Measurements from ENCODE around the gene NR3C1. TPM values are rescaled to one million over a fixed set of nuclear protein-coding genes. Genes with fewer than 3 reads are reported as not detected.

NR3C1 gene
- total and polyA plus RNA-seq, 4 donors: 27.5 to 79.7 (median 58.0) TPM

- WGBS (ENCODE audit: insufficient coverage): no CpG with 5 or more reads among the region's 1 CpG
- no peaks in the 10 kb centered on the region for H3K4me1 ChIP-seq (ENCODE audit: control insufficient read depth, insufficient read depth, low read length)
- H3K27me3 ChIP-seq (ENCODE audit: control insufficient read depth, insufficient read depth, low read length): no peaks in the 10 kb centered on the region
- peaks cover 10% of the 10 kb centered on the region for H3K9me3 ChIP-seq (ENCODE audit: control insufficient read depth, insufficient read depth, low read length)
- no peak overlapping the region for H3K27ac ChIP-seq (ENCODE audit: low read depth, low read length)
- DNase-seq (ENCODE audit: low read depth in 4 of 6, low spot score in 6 of 6): no peak
- no peak overlapping the region for H3K4me3 ChIP-seq (ENCODE audit: low read depth, low read length)
- peaks cover 2% of the 10 kb centered on the region for H3K36me3 ChIP-seq (ENCODE audit: control insufficient read depth, insufficient read depth, low read length)
These were observed 16.8 kb downstream of the NR3C1 start for GRCh38 chr5:143386725-143387124.

GRCh38 chr5:143384865-143385657 lies 18.4 kb downstream of the NR3C1 start:
- H3K36me3 ChIP-seq (ENCODE audit: control insufficient read depth, insufficient read depth, low read length): peaks cover 2% of the 10 kb centered on the region
- 97% methylated on average over 3 of the region's 3 CpGs for WGBS (ENCODE audit: insufficient coverage)
- no peak overlapping the region for H3K27ac ChIP-seq (ENCODE audit: low read depth, low read length)
- no peaks in the 10 kb centered on the region for H3K4me1 ChIP-seq (ENCODE audit: control insufficient read depth, insufficient read depth, low read length)
- no peaks in the 10 kb centered on the region for H3K27me3 ChIP-seq (ENCODE audit: control insufficient read depth, insufficient read depth, low read length)
- DNase-seq (ENCODE audit: low read depth in 4 of 6, low spot score in 6 of 6): no peak
- H3K9me3 ChIP-seq (ENCODE audit: control insufficient read depth, insufficient read depth, low read length): peaks cover 10% of the 10 kb centered on the region
- H3K4me3 ChIP-seq (ENCODE audit: low read depth, low read length): no peak overlapping the region

GRCh38 chr5:143383988-143384387 lies 19.5 kb downstream of the NR3C1 start:
- Histone ChIP-seq H3K27ac (ENCODE audit: low read depth, low read length) (no peak overlapping the region), H3K4me3 (ENCODE audit: low read depth, low read length) (no peak overlapping the region), H3K9me3 (ENCODE audit: control insufficient read depth, insufficient read depth, low read length) (peaks cover 10% of the 10 kb centered on the region), H3K36me3 (ENCODE audit: control insufficient read depth, insufficient read depth, low read length) (peaks cover 2% of the 10 kb centered on the region), H3K27me3 (ENCODE audit: control insufficient read depth, insufficient read depth, low read length) (no peaks in the 10 kb centered on the region), H3K4me1 (ENCODE audit: control insufficient read depth, insufficient read depth, low read length) (no peaks in the 10 kb centered on the region)
- WGBS (ENCODE audit: insufficient coverage): 100% methylated on average over 2 of the region's 3 CpGs
- no peak for DNase-seq (ENCODE audit: low read depth in 4 of 6, low spot score in 6 of 6)

GRCh38 chr5:143379606-143380005 lies 23.9 kb downstream of the NR3C1 start:
- Histone ChIP-seq H3K36me3 (ENCODE audit: control insufficient read depth, insufficient read depth, low read length) (no peaks in the 10 kb centered on the region), H3K27me3 (ENCODE audit: control insufficient read depth, insufficient read depth, low read length) (no peaks in the 10 kb centered on the region), H3K9me3 (ENCODE audit: control insufficient read depth, insufficient read depth, low read length) (peaks cover 4% of the 10 kb centered on the region), H3K4me1 (ENCODE audit: control insufficient read depth, insufficient read depth, low read length) (no peaks in the 10 kb centered on the region), H3K27ac (ENCODE audit: low read depth, low read length) (no peak overlapping the region), H3K4me3 (ENCODE audit: low read depth, low read length) (no peak overlapping the region)
- WGBS (ENCODE audit: insufficient coverage): no CpG with 5 or more reads among the region's 2 CpGs
- no peak for DNase-seq (ENCODE audit: low read depth in 4 of 6, low spot score in 6 of 6)

- Histone ChIP-seq H3K4me1 (ENCODE audit: control insufficient read depth, insufficient read depth, low read length) (no peaks in the 10 kb centered on the region), H3K27me3 (ENCODE audit: control insufficient read depth, insufficient read depth, low read length) (no peaks in the 10 kb centered on the region), H3K4me3 (ENCODE audit: low read depth, low read length) (no peak overlapping the region), H3K27ac (ENCODE audit: low read depth, low read length) (no peak overlapping the region), H3K36me3 (ENCODE audit: control insufficient read depth, insufficient read depth, low read length) (no peaks in the 10 kb centered on the region), H3K9me3 (ENCODE audit: control insufficient read depth, insufficient read depth, low read length) (no peaks in the 10 kb centered on the region)
- DNase-seq (ENCODE audit: low read depth in 4 of 6, low spot score in 6 of 6): no peak
- no CpG with 5 or more reads among the region's 5 CpGs for WGBS (ENCODE audit: insufficient coverage)
These were observed 26.3 kb downstream of the NR3C1 start for GRCh38 chr5:143376911-143377813.

GRCh38 chr5:143376195-143376779 lies 27.2 kb downstream of the NR3C1 start:
- Histone ChIP-seq H3K27ac (ENCODE audit: low read depth, low read length) (no peak overlapping the region), H3K36me3 (ENCODE audit: control insufficient read depth, insufficient read depth, low read length) (no peaks in the 10 kb centered on the region), H3K27me3 (ENCODE audit: control insufficient read depth, insufficient read depth, low read length) (no peaks in the 10 kb centered on the region), H3K4me3 (ENCODE audit: low read depth, low read length) (no peak overlapping the region), H3K9me3 (ENCODE audit: control insufficient read depth, insufficient read depth, low read length) (no peaks in the 10 kb centered on the region), H3K4me1 (ENCODE audit: control insufficient read depth, insufficient read depth, low read length) (no peaks in the 10 kb centered on the region)
- WGBS (ENCODE audit: insufficient coverage): 86% methylated on average over 1 of the region's 3 CpGs
- DNase-seq (ENCODE audit: low read depth in 4 of 6, low spot score in 6 of 6): no peak

GRCh38 chr5:143374496-143375217 lies 28.8 kb downstream of the NR3C1 start:
- no peak for DNase-seq (ENCODE audit: low read depth in 4 of 6, low spot score in 6 of 6)
- no peaks in the 10 kb centered on the region for H3K4me1 ChIP-seq (ENCODE audit: control insufficient read depth, insufficient read depth, low read length)
- 86% methylated on average over 1 of the region's 6 CpGs for WGBS (ENCODE audit: insufficient coverage)

GRCh38 chr5:143373076-143373475 lies 30.4 kb downstream of the NR3C1 start:
- no peaks in the 10 kb centered on the region for H3K27me3 ChIP-seq (ENCODE audit: control insufficient read depth, insufficient read depth, low read length)
- no peak overlapping the region for H3K27ac ChIP-seq (ENCODE audit: low read depth, low read length)
- peak in 1 of 6 donors; percentile 14 for DNase-seq (ENCODE audit: low read depth in 4 of 6, low spot score in 6 of 6)
- H3K4me1 ChIP-seq (ENCODE audit: control insufficient read depth, insufficient read depth, low read length): no peaks in the 10 kb centered on the region
- H3K36me3 ChIP-seq (ENCODE audit: control insufficient read depth, insufficient read depth, low read length): no peaks in the 10 kb centered on the region
- WGBS (ENCODE audit: insufficient coverage): no CpG with 5 or more reads among the region's 3 CpGs
- no peaks in the 10 kb centered on the region for H3K9me3 ChIP-seq (ENCODE audit: control insufficient read depth, insufficient read depth, low read length)
- no peak overlapping the region for H3K4me3 ChIP-seq (ENCODE audit: low read depth, low read length)

More at GRCh38 chr5:143374496-143375217, 28.8 kb downstream of the NR3C1 start:
- H3K27ac ChIP-seq (ENCODE audit: low read depth, low read length): no peak overlapping the region
- H3K9me3 ChIP-seq (ENCODE audit: control insufficient read depth, insufficient read depth, low read length): no peaks in the 10 kb centered on the region
- no peak overlapping the region for H3K4me3 ChIP-seq (ENCODE audit: low read depth, low read length)
- no peaks in the 10 kb centered on the region for H3K36me3 ChIP-seq (ENCODE audit: control insufficient read depth, insufficient read depth, low read length)
- no peaks in the 10 kb centered on the region for H3K27me3 ChIP-seq (ENCODE audit: control insufficient read depth, insufficient read depth, low read length)

GRCh38 chr5:143372187-143372829 lies 31.2 kb downstream of the NR3C1 start:
- Histone ChIP-seq H3K4me1 (ENCODE audit: control insufficient read depth, insufficient read depth, low read length) (no peaks in the 10 kb centered on the region), H3K4me3 (ENCODE audit: low read depth, low read length) (no peak overlapping the region)
- no peak for DNase-seq (ENCODE audit: low read depth in 4 of 6, low spot score in 6 of 6)

More at GRCh38 chr5:143372187-143372829, 31.2 kb downstream of the NR3C1 start:
- H3K27ac ChIP-seq (ENCODE audit: low read depth, low read length): no peak overlapping the region
- WGBS (ENCODE audit: insufficient coverage): 69% methylated on average over 3 of the region's 4 CpGs
- H3K36me3 ChIP-seq (ENCODE audit: control insufficient read depth, insufficient read depth, low read length): no peaks in the 10 kb centered on the region
- H3K27me3 ChIP-seq (ENCODE audit: control insufficient read depth, insufficient read depth, low read length): no peaks in the 10 kb centered on the region
- H3K9me3 ChIP-seq (ENCODE audit: control insufficient read depth, insufficient read depth, low read length): peaks cover 1% of the 10 kb centered on the region
